Measurements from ENCODE around the gene S100A6.
"Not testable (repeated sequence)": the region's sequence is repeated elsewhere in the genome, so short reads cannot be mapped to it uniquely, and the experiment has no call there.

S100A6 gene

GRCh38 chr1:153531638-153532037 is 4.2 kb downstream of the S100A6 start:
- no peak for DNase-seq (ENCODE audit: low read depth, low spot score)

GRCh38 chr1:153527683-153528040 is 8.1 kb downstream of the S100A6 start:
- no peak for DNase-seq (ENCODE audit: low read depth, low spot score)

- DNase-seq (ENCODE audit: low read depth, low spot score) = no peak
These were observed 8.6 kb downstream of the S100A6 start for GRCh38 chr1:153527023-153527682.

GRCh38 chr1:153526132-153526543 is 9.7 kb downstream of the S100A6 start:
- no peak for DNase-seq (ENCODE audit: low read depth, low spot score)

- DNase-seq (ENCODE audit: low read depth, low spot score) = no peak
These were observed 10.6 kb downstream of the S100A6 start for GRCh38 chr1:153525088-153525728.

GRCh38 chr1:153522353-153523048 is 13.3 kb downstream of the S100A6 start:
- not testable (repeated sequence) for DNase-seq (ENCODE audit: low read depth, low spot score)

GRCh38 chr1:153521808-153522207 is 14.0 kb downstream of the S100A6 start:
- DNase-seq (ENCODE audit: low read depth, low spot score) = not testable (repeated sequence)

- DNase-seq (ENCODE audit: low read depth, low spot score) = no peak
These were observed 14.8 kb downstream of the S100A6 start for GRCh38 chr1:153520818-153521476.

GRCh38 chr1:153520137-153520691 is 15.6 kb downstream of the S100A6 start:
- not testable (repeated sequence) for DNase-seq (ENCODE audit: low read depth, low spot score)

GRCh38 chr1:153519242-153519641 is 16.5 kb downstream of the S100A6 start:
- no peak for DNase-seq (ENCODE audit: low read depth, low spot score)

GRCh38 chr1:153515504-153516394 is 20.0 kb downstream of the S100A6 start:
- DNase-seq (ENCODE audit: low read depth, low spot score) = no peak

GRCh38 chr1:153513666-153514065 is 22.1 kb downstream of the S100A6 start:
- DNase-seq (ENCODE audit: low read depth, low spot score) = no peak

GRCh38 chr1:153513023-153513422 is 22.8 kb downstream of the S100A6 start:
- DNase-seq (ENCODE audit: low read depth, low spot score) = no peak

- peak; percentile 68 for DNase-seq (ENCODE audit: low read depth, low spot score)
These were observed 24.8 kb downstream of the S100A6 start for GRCh38 chr1:153510984-153511410.

- DNase-seq (ENCODE audit: low read depth, low spot score) = peak; percentile 27
These were observed 25.9 kb downstream of the S100A6 start for GRCh38 chr1:153509729-153510354.

GRCh38 chr1:153509036-153509435 is 26.8 kb downstream of the S100A6 start:
- no peak for DNase-seq (ENCODE audit: low read depth, low spot score)

- no peak for DNase-seq (ENCODE audit: low read depth, low spot score)
These were observed 27.7 kb downstream of the S100A6 start for GRCh38 chr1:153507926-153508583.

GRCh38 chr1:153506831-153507413 is 28.9 kb downstream of the S100A6 start:
- no peak for DNase-seq (ENCODE audit: low read depth, low spot score)

- no peak for DNase-seq (ENCODE audit: low read depth, low spot score)
These were observed 29.4 kb downstream of the S100A6 start for GRCh38 chr1:153506386-153506785.

- DNase-seq (ENCODE audit: low read depth, low spot score) = no peak
These were observed 30.2 kb downstream of the S100A6 start for GRCh38 chr1:153505576-153505975.

All from activated naive CD8-positive, alpha-beta T cell treated with anti-CD3 and anti-CD28 coated beads, Interleukin-2, amount 50 U/mL, for 16 hours (primary cell).